Suprapubic skin (tissue), 4 donors: Measurements from ENCODE around the gene TFPI. TPM values are rescaled to one million over a fixed set of nuclear protein-coding genes. Genes with fewer than 3 reads are reported as not detected.
A peak's percentile ranks its signal among the peaks of the same experiment; 100 is the strongest.

Experiments used
- DNase-seq, 2 donors: peaks; one replicate each; pipeline ENCODE4 v3.0.0-alpha.2; 2019; ENCODE audit warnings: low spot score in 2 of 2
- H3K27ac ChIP-seq: fragments of 200-600 bp; sonication (generic); one replicate; pipeline ENCODE4 v1.5.1; 2019
- H3K27me3 ChIP-seq: fragments of 200-600 bp; sonication (generic); one replicate; pipeline ENCODE4 v1.5.1; 2019
- H3K36me3 ChIP-seq: fragments of 200-600 bp; sonication (generic); one replicate; pipeline ENCODE4 v1.5.1; 2019
- H3K4me1 ChIP-seq: fragments of 200-600 bp; sonication (generic); one replicate; pipeline ENCODE4 v1.5.1; 2019
- H3K4me3 ChIP-seq: fragments of 200-600 bp; sonication (generic); one replicate; pipeline ENCODE4 v1.5.1; 2019; ENCODE audit warnings: mild to moderate bottlenecking
- H3K9me3 ChIP-seq: fragments of 200-600 bp; sonication (generic); one replicate; pipeline ENCODE4 v1.5.1; 2019
- EP300 ChIP-seq: sonication (generic); formaldehyde crosslinking; IDR thresholded peaks from one replicate; pipeline ENCODE4 v1.6.1; 2017; ENCODE audit warnings: antibody characterized with exemption
- POLR2A ChIP-seq, 2 donors: fragments of 450-650 bp; IDR thresholded peaks; one replicate each; pipeline ENCODE4 v1.6.1; 2017; ENCODE audit warnings: antibody characterized with exemption in 2 of 2, mild to moderate bottlenecking in 2 of 2, moderate library complexity in 2 of 2
- POLR2AphosphoS5 ChIP-seq, 3 donors: sonication (generic); formaldehyde crosslinking; IDR thresholded peaks; one replicate each; pipeline ENCODE4 v1.6.1; 2017; ENCODE audit warnings: antibody characterized with exemption in 3 of 3
- WGBS: methylation state at CpG from one replicate; pipeline ENCODE4 v1.1.5; 2018; 5-methylcytosine and 5-hydroxymethylcytosine counted together
- total RNA-seq, 4 donors: library from RNA; depleted of rRNA; stranded (reverse); fragments of >200 nt; gene quantifications; one replicate each; pipeline ENCODE4 v1.1.0, GENCODE V29; 2016
- TF ChIP-seq, protein P1 (sequence below), 2 donors: fragments of 200-600 bp in 1 of 2; fragments of 450-650 bp in 1 of 2; sonication (generic) in 1 of 2; IDR thresholded peaks; one replicate each; pipeline ENCODE4 v1.5.1; 2016 to 2019; ENCODE audit warnings: antibody characterized with exemption in 2 of 2, mild to moderate bottlenecking in 1 of 2, moderate library complexity in 1 of 2

Gene TFPI
- total RNA-seq, 4 donors from 2014 or later: 6.3 to 23.1 (median 18.0) TPM

DNA sequence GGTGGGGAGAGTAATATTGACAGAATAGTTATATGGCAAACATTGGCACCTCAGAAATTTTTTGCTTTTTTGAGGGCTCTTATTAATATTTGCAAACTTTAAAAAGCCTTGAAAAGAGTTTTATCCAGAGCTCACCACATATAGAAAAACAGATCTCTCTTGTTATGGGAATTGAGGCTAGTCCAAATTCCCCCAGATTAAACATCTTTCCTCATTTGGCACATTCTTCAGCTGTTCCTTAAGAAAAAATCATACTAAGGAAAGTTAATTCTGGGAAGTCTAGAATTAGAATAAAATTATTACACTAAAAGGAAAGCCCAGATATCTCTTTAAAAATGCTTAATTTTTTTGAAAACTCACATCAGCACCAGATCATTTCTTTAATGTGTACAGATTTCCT lies 5.6 kb downstream of the TFPI start:
- no peak for DNase-seq
- H3K36me3 ChIP-seq: no peaks in the 10 kb centered on the region
- TF ChIP-seq, protein P1, sequence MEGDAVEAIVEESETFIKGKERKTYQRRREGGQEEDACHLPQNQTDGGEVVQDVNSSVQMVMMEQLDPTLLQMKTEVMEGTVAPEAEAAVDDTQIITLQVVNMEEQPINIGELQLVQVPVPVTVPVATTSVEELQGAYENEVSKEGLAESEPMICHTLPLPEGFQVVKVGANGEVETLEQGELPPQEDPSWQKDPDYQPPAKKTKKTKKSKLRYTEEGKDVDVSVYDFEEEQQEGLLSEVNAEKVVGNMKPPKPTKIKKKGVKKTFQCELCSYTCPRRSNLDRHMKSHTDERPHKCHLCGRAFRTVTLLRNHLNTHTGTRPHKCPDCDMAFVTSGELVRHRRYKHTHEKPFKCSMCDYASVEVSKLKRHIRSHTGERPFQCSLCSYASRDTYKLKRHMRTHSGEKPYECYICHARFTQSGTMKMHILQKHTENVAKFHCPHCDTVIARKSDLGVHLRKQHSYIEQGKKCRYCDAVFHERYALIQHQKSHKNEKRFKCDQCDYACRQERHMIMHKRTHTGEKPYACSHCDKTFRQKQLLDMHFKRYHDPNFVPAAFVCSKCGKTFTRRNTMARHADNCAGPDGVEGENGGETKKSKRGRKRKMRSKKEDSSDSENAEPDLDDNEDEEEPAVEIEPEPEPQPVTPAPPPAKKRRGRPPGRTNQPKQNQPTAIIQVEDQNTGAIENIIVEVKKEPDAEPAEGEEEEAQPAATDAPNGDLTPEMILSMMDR (IDR thresholded peaks at IDR 0.05): no peak
- TF ChIP-seq POLR2AphosphoS5 (IDR thresholded peaks at IDR 0.05) (no peak), POLR2A (IDR thresholded peaks at IDR 0.05) (no peak), EP300 (no peak)
- peaks cover 22% of the 10 kb centered on the region for H3K4me1 ChIP-seq
- no peaks in the 10 kb centered on the region for H3K27me3 ChIP-seq
- no peaks in the 10 kb centered on the region for H3K9me3 ChIP-seq
- peak overlapping the region; percentile 0 for H3K27ac ChIP-seq
- H3K4me3 ChIP-seq: no peak overlapping the region

DNA sequence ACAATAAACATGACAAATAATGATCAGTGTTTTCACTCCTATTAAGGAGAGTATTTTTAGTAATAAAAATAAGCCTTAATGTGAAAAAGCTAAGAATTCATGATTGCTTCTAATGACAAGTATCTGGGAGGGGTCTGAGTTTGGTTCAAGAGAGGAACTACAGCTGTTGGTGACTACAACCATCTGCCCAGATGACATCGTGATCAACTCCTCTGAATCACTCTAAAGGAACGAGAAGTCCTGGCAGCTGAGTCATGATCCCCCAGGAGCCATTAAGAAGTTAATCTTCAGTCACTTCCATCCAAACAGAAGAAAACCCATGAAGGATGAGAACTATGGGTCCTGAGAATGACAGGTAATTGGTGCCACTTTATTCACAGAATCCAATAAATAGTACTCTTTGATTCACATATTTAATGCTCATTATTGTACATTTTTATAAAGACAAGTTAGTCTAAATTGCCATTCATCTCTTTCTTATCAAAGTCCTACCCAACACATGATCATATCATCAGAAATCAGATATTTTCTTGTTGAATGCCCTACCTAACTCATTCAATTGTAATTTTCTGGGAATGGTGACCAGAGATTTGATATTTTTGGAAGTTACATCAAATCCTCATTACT lies 6.8 kb downstream of the TFPI start:
- DNase-seq: no peak
- Histone ChIP-seq H3K36me3 (no peaks in the 10 kb centered on the region), H3K27me3 (no peaks in the 10 kb centered on the region), H3K9me3 (no peaks in the 10 kb centered on the region), H3K27ac (peak overlapping the region; percentile 69), H3K4me3 (no peak overlapping the region), H3K4me1 (peaks cover 25% of the 10 kb centered on the region)
- WGBS: 5% methylated on average over 2 of the region's 2 CpGs
- peak in 1 of 3 donors; percentile 23 for TF ChIP-seq POLR2AphosphoS5 (IDR thresholded peaks at IDR 0.05)
- TF ChIP-seq EP300: no peak

DNA sequence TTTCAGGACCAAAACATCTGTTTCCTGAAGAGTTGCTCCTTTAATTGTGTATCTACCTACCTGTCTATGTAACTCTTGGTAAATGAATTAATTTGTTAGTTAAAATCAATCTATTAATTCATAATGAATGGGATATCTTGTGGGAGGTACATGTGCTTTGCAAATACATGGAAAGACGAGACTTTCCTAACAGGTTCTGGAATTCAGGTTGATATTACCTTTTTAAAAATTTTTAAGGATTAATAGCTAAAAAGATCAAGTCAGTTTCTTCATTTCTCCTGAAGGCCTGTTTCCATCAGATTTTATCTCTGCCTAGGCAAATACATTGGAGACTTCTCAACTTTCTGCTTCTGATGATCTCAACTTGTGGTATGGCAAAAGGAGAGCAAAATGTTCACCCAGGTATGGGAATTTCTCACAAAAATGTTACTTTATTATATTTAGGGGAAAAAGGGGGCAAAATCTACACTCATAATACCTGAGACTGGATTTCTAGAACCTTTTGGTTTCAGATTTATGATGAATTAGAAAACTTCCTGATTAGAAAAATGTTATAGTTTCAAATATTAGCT lies 7.4 kb downstream of the TFPI start:
- peaks cover 31% of the 10 kb centered on the region for H3K4me1 ChIP-seq
- H3K27ac ChIP-seq: peak overlapping the region; percentile 69

DNA sequence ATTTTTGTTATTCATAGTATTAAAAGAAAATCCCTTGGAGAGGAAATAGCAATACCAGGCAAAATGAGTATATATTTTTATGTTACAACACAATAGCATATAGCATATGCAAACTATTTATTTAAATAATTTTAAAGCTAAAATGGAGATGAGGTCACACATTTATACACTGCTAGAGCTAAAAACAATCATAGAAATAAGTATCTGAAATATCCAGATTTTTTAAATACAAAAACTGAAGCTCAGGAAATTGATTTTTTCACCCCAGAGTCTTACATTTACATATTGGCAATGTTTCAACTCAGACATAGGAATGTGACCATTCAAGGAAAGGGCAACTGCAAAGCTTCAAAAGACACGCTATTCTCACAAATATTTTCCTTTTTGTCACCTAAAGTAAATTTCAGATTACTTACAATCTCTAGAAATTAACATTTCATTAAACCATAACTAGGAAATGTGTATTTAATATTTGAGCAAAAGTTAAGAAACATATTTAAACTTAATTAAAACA lies 8.9 kb downstream of the TFPI start:
- H3K4me3 ChIP-seq: no peak overlapping the region
- H3K27me3 ChIP-seq: no peaks in the 10 kb centered on the region
- 80% methylated on average over 1 of the region's 1 CpG for WGBS
- H3K9me3 ChIP-seq: no peaks in the 10 kb centered on the region
- TF ChIP-seq POLR2AphosphoS5 (IDR thresholded peaks at IDR 0.05) (no peak), POLR2A (IDR thresholded peaks at IDR 0.05) (no peak), EP300 (no peak)
- TF ChIP-seq, protein P1 (IDR thresholded peaks at IDR 0.05): no peak
- no peak for DNase-seq
- H3K36me3 ChIP-seq: no peaks in the 10 kb centered on the region
- H3K4me1 ChIP-seq: peaks cover 31% of the 10 kb centered on the region
- H3K27ac ChIP-seq: no peak overlapping the region

More for the DNA sequence above, 7.4 kb downstream of the TFPI start:
- H3K36me3 ChIP-seq: no peaks in the 10 kb centered on the region
- TF ChIP-seq POLR2AphosphoS5 (IDR thresholded peaks at IDR 0.05) (no peak), POLR2A (IDR thresholded peaks at IDR 0.05) (no peak), EP300 (no peak)
- TF ChIP-seq, protein P1 (IDR thresholded peaks at IDR 0.05): no peak
- H3K27me3 ChIP-seq: no peaks in the 10 kb centered on the region
- no peak overlapping the region for H3K4me3 ChIP-seq
- 88% methylated on average over 1 of the region's 1 CpG for WGBS
- DNase-seq: no peak
- H3K9me3 ChIP-seq: no peaks in the 10 kb centered on the region

DNA sequence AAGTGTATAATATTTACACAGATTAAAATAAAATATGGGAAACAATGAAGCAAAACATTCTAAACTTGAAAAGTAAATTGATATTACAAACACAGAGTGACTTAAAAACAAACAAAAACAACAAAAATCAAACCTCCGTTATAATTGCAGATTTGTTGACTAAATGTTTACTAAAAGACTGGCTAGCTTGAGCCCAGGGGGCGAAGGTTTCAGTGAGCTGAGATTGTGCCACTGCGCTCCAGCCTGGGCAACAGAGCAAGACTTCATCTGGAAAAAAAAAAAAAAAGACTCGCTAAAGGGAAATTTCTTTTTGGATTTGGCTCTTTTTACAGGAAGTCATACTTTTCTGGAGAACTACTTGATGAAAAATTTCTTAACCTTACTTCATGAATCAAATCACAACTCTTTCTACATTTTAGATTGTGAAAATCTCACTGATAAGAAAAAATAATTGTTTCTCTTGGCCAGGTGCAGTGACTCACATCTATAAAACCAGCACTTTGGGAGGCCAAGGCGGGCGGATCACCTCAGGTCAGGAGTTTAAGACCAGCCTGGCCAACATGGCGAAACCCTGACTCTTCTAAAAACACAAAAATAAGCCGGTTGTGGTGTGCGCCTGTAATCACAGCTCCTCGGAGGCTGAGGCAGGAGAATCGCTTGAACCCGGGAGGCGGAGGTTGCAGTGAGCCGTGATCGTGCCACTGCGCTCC lies 9.7 kb downstream of the TFPI start:
- WGBS: 90% methylated on average over 16 of the region's 16 CpGs
- DNase-seq: no peak
- H3K27ac ChIP-seq: no peak overlapping the region
- H3K27me3 ChIP-seq: no peaks in the 10 kb centered on the region
- H3K4me1 ChIP-seq: peaks cover 28% of the 10 kb centered on the region
- H3K4me3 ChIP-seq: no peak overlapping the region
- H3K36me3 ChIP-seq: no peaks in the 10 kb centered on the region
- no peak for TF ChIP-seq EP300
- no peaks in the 10 kb centered on the region for H3K9me3 ChIP-seq

DNA sequence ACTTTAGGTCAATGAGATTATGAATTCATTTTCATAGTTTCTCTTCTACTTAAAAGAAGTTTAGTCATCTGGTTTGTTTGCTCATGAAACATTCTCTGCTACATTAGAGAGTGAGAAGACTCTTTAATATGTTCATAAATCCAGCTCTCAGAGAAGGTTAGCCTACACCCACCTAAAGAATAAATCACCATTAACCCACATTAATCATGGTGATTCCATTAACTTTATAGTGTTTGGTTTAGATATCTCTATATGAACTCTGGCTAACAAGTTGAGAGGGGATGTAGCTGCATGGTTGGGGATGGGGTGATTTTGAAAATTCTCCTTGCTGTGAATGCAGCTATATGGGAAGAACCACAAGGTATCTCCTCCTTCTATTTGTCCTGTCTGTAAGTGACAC lies 10.7 kb downstream of the TFPI start:
- no peak overlapping the region for H3K27ac ChIP-seq

More for the DNA sequence above, 10.7 kb downstream of the TFPI start:
- Histone ChIP-seq H3K4me3 (no peak overlapping the region), H3K4me1 (peaks cover 21% of the 10 kb centered on the region), H3K27me3 (no peaks in the 10 kb centered on the region), H3K9me3 (no peaks in the 10 kb centered on the region), H3K36me3 (no peaks in the 10 kb centered on the region)
- TF ChIP-seq POLR2AphosphoS5 (IDR thresholded peaks at IDR 0.05) (no peak), EP300 (no peak), POLR2A (IDR thresholded peaks at IDR 0.05) (no peak)
- TF ChIP-seq, protein P1 (IDR thresholded peaks at IDR 0.05): no peak
- no peak for DNase-seq
